ENCODE measurements around the gene SESN1.
"Not testable (repeated sequence)": the region's sequence is repeated elsewhere in the genome, so short reads cannot be mapped to it uniquely, and the experiment has no call there.

DNA sequence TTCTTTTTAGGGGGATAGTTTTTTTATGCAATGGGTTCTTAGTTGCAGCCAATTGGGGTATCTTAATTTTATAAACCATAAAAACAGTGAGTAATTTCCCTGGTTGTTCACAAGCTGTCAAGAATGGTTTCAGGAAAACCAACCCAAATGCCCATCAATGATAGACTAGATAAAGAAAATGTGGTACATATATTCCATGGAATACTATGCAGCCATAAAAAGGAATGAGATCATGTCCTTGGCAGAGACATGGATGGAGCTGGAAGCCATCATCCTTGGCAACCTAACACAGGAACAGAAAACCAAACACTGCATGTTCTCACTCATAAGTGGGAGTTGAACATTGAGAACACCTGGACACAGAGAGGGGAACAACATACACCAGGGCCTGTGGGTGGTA lies 47.4 kb upstream of the SESN1 start:
- not testable (repeated sequence) for TF ChIP-seq CTCF, POLR2A (IDR thresholded peaks at IDR 0.05)
